Lung (tissue), 12 donors: ENCODE results near the gene PRM2. TPM values are rescaled to one million over a fixed set of nuclear protein-coding genes. Genes with fewer than 3 reads are reported as not detected.

Experiments
- ATAC-seq: fragments of 200-7000 bp; cut with Tn5 transposase; one replicate; pipeline ENCODE4 v1.9.1; 2020; ENCODE audit warnings: moderate number of reproducible peaks; ENCODE audit not compliant: insufficient read depth, low FRiP score
- DNase-seq, 3 donors: peaks; one replicate each; pipeline ENCODE4 v3.0.0-alpha.2; 2013 to 2017
- H3K27ac ChIP-seq, 2 donors: one replicate each; pipeline ENCODE4 v1.5.1; 2013; ENCODE audit warnings: mild to moderate bottlenecking in 2 of 2, moderate library complexity in 2 of 2, control low read depth in 1 of 2, inconsistent platforms in 1 of 2, low read depth in 1 of 2, low read length in 1 of 2
- H3K27me3 ChIP-seq, 3 donors: one replicate each; pipeline ENCODE4 v1.5.1; 2013; ENCODE audit warnings: low read length in 2 of 3; ENCODE audit not compliant: control insufficient read depth in 3 of 3, insufficient read depth in 3 of 3
- H3K36me3 ChIP-seq, 4 donors: one replicate each; pipeline ENCODE4 v1.5.1; 2013; ENCODE audit warnings: low read length in 4 of 4, mild to moderate bottlenecking in 1 of 4, moderate library complexity in 1 of 4; ENCODE audit not compliant: control insufficient read depth in 4 of 4, insufficient read depth in 4 of 4
- H3K4me1 ChIP-seq, 5 donors: one replicate each; pipeline ENCODE4 v1.5.1; 2013; ENCODE audit warnings: low read length in 5 of 5, mild to moderate bottlenecking in 2 of 5, moderate library complexity in 1 of 5; ENCODE audit not compliant: control insufficient read depth in 5 of 5, insufficient read depth in 5 of 5
- H3K4me3 ChIP-seq: one replicate; pipeline ENCODE4 v1.5.1; 2013; ENCODE audit warnings: mild to moderate bottlenecking, control low read depth, moderate library complexity
- H3K9ac ChIP-seq, 2 donors: one replicate each; pipeline ENCODE4 v1.5.1; 2013; ENCODE audit warnings: low read length in 2 of 2, control low read depth in 1 of 2; ENCODE audit not compliant: insufficient read depth in 1 of 2
- H3K9me3 ChIP-seq, 4 donors: one replicate each; pipeline ENCODE4 v1.5.1; 2013; ENCODE audit warnings: low read length in 3 of 4, mild to moderate bottlenecking in 1 of 4, moderate library complexity in 1 of 4; ENCODE audit not compliant: control insufficient read depth in 4 of 4, insufficient read depth in 3 of 4
- WGBS, 2 donors: extraction: QIAGEN DNeasy Blood & Tissue Kit; methylation state at CpG; one replicate each; pipeline ENCODE4 v1.1.7; 2013; 5-methylcytosine and 5-hydroxymethylcytosine counted together
- polyA plus RNA-seq, 2 donors: library from polyadenylated mRNA; stranded (reverse); fragments of 200-250 nt; gene quantifications; one replicate each; pipeline ENCODE4 v1.2.1, GENCODE V29; 2013
- total RNA-seq, 2 donors: library from RNA; depleted of rRNA in 1 of 2; stranded (reverse); fragments of >200 nt in 1 of 2; gene quantifications; one replicate each; pipeline ENCODE4 v1.2.1, GENCODE V29; 2014 to 2021
- TF ChIP-seq, protein P1 (sequence below): IDR thresholded peaks from 2 replicates; pipeline ENCODE4 v1.5.1; 2012; ENCODE audit warnings: mild to moderate bottlenecking; ENCODE audit errors: control extremely low read depth, extremely low read depth
- donor health status: control.
- donor health status: control.
- donor health status: Bipolar disorder and iron deficiency.
- donor health status: healthy.
- donor health status: DM: yes; HTN: yes; CAD: no.

The PRM2 gene
- total and polyA plus RNA-seq, 4 donors: not detected

DNA sequence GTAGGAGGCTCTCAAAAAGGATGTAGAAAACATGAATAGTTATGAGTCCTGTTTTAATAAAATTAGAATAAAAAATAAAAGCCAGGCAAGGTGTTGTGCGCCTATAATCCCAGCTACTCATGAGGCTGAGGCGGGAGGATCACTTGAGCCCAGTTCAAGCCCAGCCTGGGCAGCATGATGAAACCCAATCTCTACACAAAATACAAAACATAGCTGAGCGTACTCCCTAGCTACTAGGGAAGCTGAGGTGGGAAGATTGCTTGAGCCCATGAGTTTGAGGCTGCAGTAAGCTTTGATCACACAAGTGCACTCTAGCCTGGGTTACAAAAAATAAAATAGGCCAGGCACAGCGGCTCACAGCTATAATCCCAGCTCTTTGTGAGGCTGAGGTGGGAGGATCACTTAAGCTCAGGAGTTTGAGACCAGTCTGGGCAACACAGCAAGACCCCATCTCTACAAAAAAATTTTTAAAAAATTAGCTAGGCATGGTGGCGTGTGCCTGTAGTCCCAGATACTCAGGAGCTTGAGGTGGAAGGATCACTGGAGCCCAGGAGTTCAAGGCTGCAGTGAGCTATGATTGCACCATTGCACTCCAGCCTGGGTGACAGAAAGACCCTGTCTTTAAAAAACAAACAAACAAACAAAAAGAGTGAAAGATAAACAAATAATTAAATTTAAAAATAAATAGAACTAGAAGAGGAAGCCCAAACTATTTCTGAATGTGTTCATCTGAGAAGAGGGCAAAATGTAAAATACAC, 22.0 kb upstream of the PRM2 start:
- no peak overlapping the region for H3K27ac ChIP-seq
- H3K36me3 ChIP-seq: no peaks in the 10 kb centered on the region
- no peak overlapping the region for H3K4me3 ChIP-seq
- no peaks in the 10 kb centered on the region for H3K9me3 ChIP-seq
- DNase-seq (no peak), ATAC-seq (no peak)
- H3K4me1 ChIP-seq: peaks cover 3 to 22% (median 6%) of the 10 kb centered on the region in 5 donors
- 76 to 86% methylated on average over 5 of the region's 5 CpGs for WGBS, 2 donors
- H3K27me3 ChIP-seq: no peaks in the 10 kb centered on the region
- no peak overlapping the region for H3K9ac ChIP-seq
- TF ChIP-seq, protein P1, sequence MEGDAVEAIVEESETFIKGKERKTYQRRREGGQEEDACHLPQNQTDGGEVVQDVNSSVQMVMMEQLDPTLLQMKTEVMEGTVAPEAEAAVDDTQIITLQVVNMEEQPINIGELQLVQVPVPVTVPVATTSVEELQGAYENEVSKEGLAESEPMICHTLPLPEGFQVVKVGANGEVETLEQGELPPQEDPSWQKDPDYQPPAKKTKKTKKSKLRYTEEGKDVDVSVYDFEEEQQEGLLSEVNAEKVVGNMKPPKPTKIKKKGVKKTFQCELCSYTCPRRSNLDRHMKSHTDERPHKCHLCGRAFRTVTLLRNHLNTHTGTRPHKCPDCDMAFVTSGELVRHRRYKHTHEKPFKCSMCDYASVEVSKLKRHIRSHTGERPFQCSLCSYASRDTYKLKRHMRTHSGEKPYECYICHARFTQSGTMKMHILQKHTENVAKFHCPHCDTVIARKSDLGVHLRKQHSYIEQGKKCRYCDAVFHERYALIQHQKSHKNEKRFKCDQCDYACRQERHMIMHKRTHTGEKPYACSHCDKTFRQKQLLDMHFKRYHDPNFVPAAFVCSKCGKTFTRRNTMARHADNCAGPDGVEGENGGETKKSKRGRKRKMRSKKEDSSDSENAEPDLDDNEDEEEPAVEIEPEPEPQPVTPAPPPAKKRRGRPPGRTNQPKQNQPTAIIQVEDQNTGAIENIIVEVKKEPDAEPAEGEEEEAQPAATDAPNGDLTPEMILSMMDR: no peak

GRCh38 chr16:11297492-11298142, 21.3 kb upstream of the PRM2 start:
- TF ChIP-seq, protein P1: no peak
- Histone ChIP-seq H3K27ac (peak overlapping the region in 1 of 2 donors; percentile 65), H3K36me3 (no peaks in the 10 kb centered on the region), H3K9ac (no peak overlapping the region), H3K27me3 (no peaks in the 10 kb centered on the region), H3K4me1 (peaks cover 3 to 22% (median 6%) of the 10 kb centered on the region in 5 donors), H3K4me3 (no peak overlapping the region), H3K9me3 (no peaks in the 10 kb centered on the region)
- 10 to 19% methylated on average over 19 of the region's 19 CpGs for WGBS, 2 donors
- peak; percentile 74 for ATAC-seq
- peak; percentile 62 to 85 (median 72) for DNase-seq

GRCh38 chr16:11296706-11297491, 20.6 kb upstream of the PRM2 start:
- 44 to 50% methylated on average over 10 of the region's 10 CpGs for WGBS, 2 donors
- Histone ChIP-seq H3K4me3 (no peak overlapping the region), H3K36me3 (no peaks in the 10 kb centered on the region), H3K9me3 (no peaks in the 10 kb centered on the region), H3K4me1 (peaks cover 3 to 22% (median 6%) of the 10 kb centered on the region in 5 donors), H3K9ac (no peak overlapping the region), H3K27me3 (no peaks in the 10 kb centered on the region), H3K27ac (peak overlapping the region in 1 of 2 donors; percentile 30)
- DNase-seq (peak in 2 of 3 donors; percentile 51 to 68), ATAC-seq (peak; percentile 29)
- TF ChIP-seq, protein P1: no peak
